ENCODE results near the gene FAM168A.

FAM168A gene

GRCh38 chr11:73597956-73598718 is at the start of gene FAM168A:
FAM168A (minus strand) TSS chr11:73598112; CDS start chr11:73468474, 129,638 bp downstream.
- DNase-seq: peak; percentile 99

- peak; percentile 80 for DNase-seq
Observed at GRCh38 chr11:73647459-73648100, 49.7 kb upstream of the FAM168A start.

GRCh38 chr11:73645972-73646631 is 48.2 kb upstream of the FAM168A start, which contains the start of gene PLEKHB1:
PLEKHB1 (plus strand) TSS chr11:73646581; CDS start chr11:73646609, 28 bp downstream.
- peak; percentile 74 for DNase-seq

GRCh38 chr11:73645121-73645969 is 47.4 kb upstream of the FAM168A start:
- no peak for DNase-seq

- no peak for DNase-seq
Observed at GRCh38 chr11:73641668-73642067, 43.8 kb upstream of the FAM168A start.

- DNase-seq: no peak
Observed at GRCh38 chr11:73640592-73640991, 42.7 kb upstream of the FAM168A start.

GRCh38 chr11:73637012-73637411 is 39.1 kb upstream of the FAM168A start:
- DNase-seq: no peak

GRCh38 chr11:73636249-73636648 is 38.3 kb upstream of the FAM168A start:
- DNase-seq: no peak

GRCh38 chr11:73635721-73636120 is 37.8 kb upstream of the FAM168A start:
- no peak for DNase-seq

- no peak for DNase-seq
Observed at GRCh38 chr11:73633999-73634398, 36.1 kb upstream of the FAM168A start.

GRCh38 chr11:73632996-73633395 is 35.1 kb upstream of the FAM168A start:
- no peak for DNase-seq

- DNase-seq: no peak
Observed at GRCh38 chr11:73629907-73630306, 32.0 kb upstream of the FAM168A start.

GRCh38 chr11:73625696-73626318 is 27.9 kb upstream of the FAM168A start:
- peak; percentile 82 for DNase-seq

GRCh38 chr11:73623686-73624085 is 25.8 kb upstream of the FAM168A start:
- peak; percentile 54 for DNase-seq

GRCh38 chr11:73622926-73623593 is 25.1 kb upstream of the FAM168A start:
- DNase-seq: no peak

- DNase-seq: no peak
Observed at GRCh38 chr11:73614591-73614990, 16.7 kb upstream of the FAM168A start.

GRCh38 chr11:73612601-73613140 is 14.8 kb upstream of the FAM168A start:
- no peak for DNase-seq

GRCh38 chr11:73598719-73599379 is 937 bp upstream of the FAM168A start:
- no peak for DNase-seq

GRCh38 chr11:73597336-73597955 is 466 bp downstream of the FAM168A start:
- no peak for DNase-seq

GRCh38 chr11:73596547-73596946 is 1.4 kb downstream of the FAM168A start:
- DNase-seq: no peak

All from retina (tissue), 1 donor.